K562 (cell line): ENCODE measurements around the gene PPARD. TPM values are rescaled to one million over a fixed set of nuclear protein-coding genes. Genes with fewer than 3 reads are reported as not detected.
A peak's percentile ranks its signal among the peaks of the same experiment; 100 is the strongest.

Experiments used
- ATAC-seq: fragments of 200-7000 bp; cut with Tn5 transposase; 3 replicates; pipeline ENCODE4 v1.9.1; 2020; ENCODE audit warnings: moderate library complexity
- BruUV-seq: library from RNA; stranded (reverse); fragments of 400-500 nt; replicated peaks from 2 replicates; lab custom pipeline; 2021; lab: Mats Ljungman, UMichigan
- CTCF ChIA-PET: fragments of 300-600 bp; formaldehyde crosslinking; extraction: SDS; loops from one replicate; lab custom pipeline; 2021; ENCODE audit warnings: low intra/inter-chr PET ratio; lab: Yijun Ruan, JAX
- POLR2A ChIA-PET: fragments of 300-600, 350-650 bp; sonication (Branson Sonifier 250); formaldehyde crosslinking; extraction: SDS; loops from one replicate; lab custom pipeline; 2021; ENCODE audit warnings: antibody characterized with exemption, inconsistent platforms; lab: Yijun Ruan, JAX
- DNase-seq, 4 experiments: peaks; one replicate each; pipeline versions ENCODE4 v3.0.0 to v3.0.0-alpha.2; 2011 to 2018; ENCODE audit warnings: low spot score in 3 of 4, mixed read lengths in 3 of 4; ENCODE audit errors: extremely low read depth in 1 of 4
- FAIRE-seq: peaks from 2 replicates; lab custom pipeline; 2011; peaks lifted over from hg19 to GRCh38; lab: Jason Lieb, UNC
- H2AFZ ChIP-seq: 2 replicates; pipeline ENCODE4 v1.6.0; 2011; ENCODE audit warnings: low read depth, low read length, control low read depth, inconsistent platforms
- H3K27ac ChIP-seq: fragments of 200-600 bp; 3 replicates; pipeline ENCODE4 v1.8.0; 2011; ENCODE audit warnings: low read depth, mild to moderate bottlenecking, control low read depth, inconsistent platforms, low read length, moderate library complexity, mixed read lengths; ENCODE audit errors: extremely low read depth
- H3K27me3 ChIP-seq, 2 experiments: fragments of 300-600 bp in 1 of 2; 2 replicates in 1 of 2; 3 replicates in 1 of 2; pipeline versions ENCODE4 v1.6.0 to v1.8.0; 2011; ENCODE audit warnings: inconsistent platforms in 2 of 2, low read length in 2 of 2, mild to moderate bottlenecking in 1 of 2, mixed read lengths in 1 of 2, moderate library complexity in 1 of 2; ENCODE audit not compliant: control insufficient read depth in 2 of 2, insufficient read depth in 2 of 2
- H3K36me3 ChIP-seq: fragments of 300-600 bp; 3 replicates; pipeline ENCODE4 v1.8.0; 2011; ENCODE audit warnings: mild to moderate bottlenecking, low read length, inconsistent platforms; ENCODE audit not compliant: control insufficient read depth, insufficient read depth
- H3K4me1 ChIP-seq, 2 experiments: fragments of 200-600 bp in 1 of 2; replicated peaks in 1 of 2; 2 replicates in 1 of 2; 3 replicates in 1 of 2; pipeline versions ENCODE4 v1.5.1 to v1.8.0; 2011; ENCODE audit warnings: inconsistent platforms in 2 of 2, low read length in 2 of 2, mild to moderate bottlenecking in 1 of 2, mixed read lengths in 1 of 2, moderate library complexity in 1 of 2; ENCODE audit not compliant: control insufficient read depth in 2 of 2, insufficient read depth in 2 of 2
- H3K4me2 ChIP-seq: 2 replicates; pipeline ENCODE4 v1.6.1; 2011; ENCODE audit warnings: low read length, control low read depth, inconsistent platforms, mixed read lengths; ENCODE audit not compliant: insufficient read depth
- H3K4me3 ChIP-seq: fragments of 200-600 bp; sonication (generic), shearing (Covaris generic); 2 replicates; pipeline ENCODE4 v1.5.1; 2016; ENCODE audit warnings: control low read depth, inconsistent platforms
- H3K79me2 ChIP-seq: fragments of 200-600 bp; 3 replicates; pipeline ENCODE4 v1.8.0; 2011; ENCODE audit warnings: low read length, inconsistent platforms; ENCODE audit not compliant: control insufficient read depth, insufficient read depth
- H3K9ac ChIP-seq, 2 experiments: 2 replicates each; pipeline versions ENCODE4 v1.6.0 to v1.6.1; 2011; ENCODE audit warnings: low read depth in 2 of 2, low read length in 2 of 2, control low read depth in 1 of 2, inconsistent platforms in 1 of 2, mild to moderate bottlenecking in 1 of 2, mixed read lengths in 1 of 2; ENCODE audit not compliant: insufficient read depth in 1 of 2
- H3K9me1 ChIP-seq: one replicate; pipeline ENCODE4 v1.6.0; 2011; ENCODE audit warnings: inconsistent platforms, mild to moderate bottlenecking, low read length, moderate library complexity; ENCODE audit not compliant: control insufficient read depth, insufficient read depth
- H3K9me3 ChIP-seq: replicated peaks from 2 replicates; pipeline ENCODE4 v1.5.1; 2011; ENCODE audit warnings: low read depth, low read length, inconsistent platforms; ENCODE audit not compliant: control insufficient read depth, insufficient read depth
- H4K20me1 ChIP-seq: replicated peaks from 2 replicates; pipeline ENCODE4 v1.6.1; 2011; ENCODE audit warnings: low read length, inconsistent platforms, mixed read lengths; ENCODE audit not compliant: control insufficient read depth, insufficient read depth
- FUS ChIP-seq: fragments of 200-400 bp; formaldehyde crosslinking; optimal IDR thresholded peaks from 2 replicates; pipeline ENCODE3; 2017; ENCODE audit warnings: low read depth, low read length
- GATAD2B ChIP-seq: fragments of 450-650 bp; IDR thresholded peaks from 2 replicates; pipeline ENCODE4 v1.6.1; 2017; ENCODE audit warnings: mild to moderate bottlenecking, borderline replicate concordance
- MAFF ChIP-seq: IDR thresholded peaks from 2 replicates; pipeline ENCODE4 v1.6.1; 2012; ENCODE audit warnings: low read length, improper control_type of control experiment
- WGBS: fragments of 100-300 bp; shearing (Covaris generic); methylation state at CpG from one replicate; pipeline ENCODE4 v1.1.6; 2016; ENCODE audit warnings: low coverage, mixed read lengths; ENCODE audit not compliant: insufficient coverage; ENCODE audit errors: missing lambda C conversion rate; 5-methylcytosine and 5-hydroxymethylcytosine counted together
- in situ Hi-C: fragments of 300-500 bp; cut with MboI; formaldehyde crosslinking; loops from 4 replicates; pipeline ENCODE4 v1.15.0; 2018; ENCODE audit warnings: inconsistent platforms, mixed read lengths
- intact Hi-C: fragments of 100-400 bp; cut with micrococcal nuclease; formaldehyde crosslinking; loops from 2 replicates; pipeline ENCODE4 v1.14.2; 2022
- polyA plus RNA-seq, 8 experiments: library from polyadenylated mRNA; depleted of rRNA in 4 of 8; stranded (reverse) in 5 of 8; unstranded in 3 of 8; fragments of >200 nt; fragmentation: Nextera tagmentation in 2 of 8; fragmentation: Illumina TruSeq in 1 of 8; extraction: Ambion mirVana in 2 of 8; extraction: Trizol in 1 of 8; gene quantifications; 2 replicates each; pipeline versions ENCODE4 v1.2.1 to v1.2.3, GENCODE V29; 2011 to 2014; ENCODE audit warnings: inconsistent platforms in 1 of 8, missing spikeins in 1 of 8
- total RNA-seq, 7 experiments: library from RNA; depleted of rRNA in 6 of 7; stranded (reverse); fragments of >200 nt in 6 of 7; fragmentation: Illumina TruSeq in 2 of 7; extraction: Trizol in 2 of 7; gene quantifications; 2 replicates each; pipeline versions ENCODE4 v1.2.1 to v1.2.3, GENCODE V29; 2011 to 2021; ENCODE audit warnings: low replicate concordance in 1 of 7
- TF ChIP-seq, protein P1 (sequence below): fragments of 250-450 bp; sonication (Bioruptor Pico); IDR thresholded peaks from 2 replicates; pipeline ENCODE4 v1.8.0; 2021; ENCODE audit warnings: moderate library complexity, mild to moderate bottlenecking, inconsistent platforms

PPARD gene
- total and polyA plus RNA-seq, 9 of the 15 experiments (the other 6 are each of a cell fraction or from before 2014, with no cell fraction given): 0.14 to 13.2 (median 3.8) TPM

DNA sequence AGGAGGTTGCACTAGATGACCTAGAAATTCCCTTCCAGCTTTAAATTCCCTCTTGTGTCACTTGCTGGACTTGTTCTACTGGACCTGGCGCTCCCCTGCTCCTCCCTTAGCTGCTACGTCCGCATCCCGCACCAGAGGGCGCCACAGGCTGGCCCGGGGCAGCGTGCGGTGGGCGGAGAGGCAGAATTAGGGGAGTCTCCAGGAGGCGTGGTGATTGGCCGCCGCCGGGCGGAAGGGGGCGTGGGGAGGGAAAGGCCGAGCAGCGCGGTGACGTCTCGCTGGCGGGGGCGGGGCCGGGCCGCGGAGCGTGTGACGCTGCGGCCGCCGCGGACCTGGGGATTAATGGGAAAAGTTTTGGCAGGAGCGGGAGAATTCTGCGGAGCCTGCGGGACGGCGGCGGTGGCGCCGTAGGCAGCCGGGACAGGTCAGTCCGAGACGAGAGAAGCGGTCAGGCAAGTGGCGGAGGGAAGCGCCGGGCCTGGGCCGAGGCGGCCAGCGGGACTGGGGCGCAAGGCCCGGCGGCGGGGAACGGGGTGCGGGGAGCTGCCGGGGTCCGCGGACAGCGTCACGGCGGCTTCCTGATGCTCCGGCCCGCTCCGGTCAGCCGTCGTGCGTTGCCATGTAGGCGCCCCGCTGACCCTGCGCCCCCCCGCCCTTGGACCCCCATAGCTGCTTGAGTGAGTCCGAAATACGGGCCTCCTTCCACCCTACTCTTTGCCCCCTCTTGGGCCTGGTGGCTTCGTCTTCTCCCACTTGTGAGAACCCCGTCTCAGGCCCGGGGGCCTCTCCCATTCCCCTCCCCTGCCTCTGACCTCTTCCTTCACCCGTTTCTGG lies at the start of gene PPARD (continued):
- TF ChIP-seq, protein P1, sequence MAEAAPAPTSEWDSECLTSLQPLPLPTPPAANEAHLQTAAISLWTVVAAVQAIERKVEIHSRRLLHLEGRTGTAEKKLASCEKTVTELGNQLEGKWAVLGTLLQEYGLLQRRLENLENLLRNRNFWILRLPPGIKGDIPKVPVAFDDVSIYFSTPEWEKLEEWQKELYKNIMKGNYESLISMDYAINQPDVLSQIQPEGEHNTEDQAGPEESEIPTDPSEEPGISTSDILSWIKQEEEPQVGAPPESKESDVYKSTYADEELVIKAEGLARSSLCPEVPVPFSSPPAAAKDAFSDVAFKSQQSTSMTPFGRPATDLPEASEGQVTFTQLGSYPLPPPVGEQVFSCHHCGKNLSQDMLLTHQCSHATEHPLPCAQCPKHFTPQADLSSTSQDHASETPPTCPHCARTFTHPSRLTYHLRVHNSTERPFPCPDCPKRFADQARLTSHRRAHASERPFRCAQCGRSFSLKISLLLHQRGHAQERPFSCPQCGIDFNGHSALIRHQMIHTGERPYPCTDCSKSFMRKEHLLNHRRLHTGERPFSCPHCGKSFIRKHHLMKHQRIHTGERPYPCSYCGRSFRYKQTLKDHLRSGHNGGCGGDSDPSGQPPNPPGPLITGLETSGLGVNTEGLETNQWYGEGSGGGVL (CRISPR knock-in tag): no peak
- no peak for TF ChIP-seq MAFF
- TF ChIP-seq FUS: no peak

DNA sequence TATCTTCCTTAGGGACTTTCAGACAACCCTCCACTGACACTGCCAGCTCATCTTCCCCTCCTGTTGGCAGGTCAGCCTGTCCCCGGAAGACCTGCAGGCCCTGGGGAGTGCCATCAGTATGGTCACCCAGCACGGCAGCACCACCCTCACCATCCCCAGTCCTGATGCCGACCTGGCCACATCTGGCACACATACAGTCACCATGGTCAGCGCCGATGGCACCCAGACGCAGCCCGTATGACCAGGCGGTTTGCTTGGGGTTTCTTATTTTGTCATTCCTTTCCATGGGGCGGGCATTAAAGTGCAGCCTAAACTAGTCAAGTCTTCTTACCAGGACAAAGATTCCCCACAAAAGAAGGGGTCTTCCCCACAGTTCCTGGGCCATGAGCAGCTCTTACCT lies 48.7 kb upstream of the PPARD start:
- H3K27me3 ChIP-seq: no peaks in the 10 kb centered on the region
- no peaks in the 10 kb centered on the region; the same call in 2 of the 3 replicates for H3K36me3 ChIP-seq
- FAIRE-seq (no peak), DNase-seq (no peak), ATAC-seq (no peak)
- H4K20me1 ChIP-seq: no peaks in the 10 kb centered on the region
- CTCF ChIA-PET: interaction anchor here (0.9 to 2.1 kb wide), 5 partner anchors 34 to 444 kb away, joined by 6 to 9 read pairs (median 8); partner anchors contain the start of genes ARMC12 and RPL10A
- H3K4me2 ChIP-seq: no peak overlapping the region
- H3K79me2 ChIP-seq: peaks cover 10% of the 10 kb centered on the region
- peak overlapping the region in 1 of 2 experiments; percentile 59; a peak in 1 of 4 replicates for H3K9ac ChIP-seq
- in situ Hi-C loops: no loop called here
- H3K4me3 ChIP-seq: no peak overlapping the region
- no peak for TF ChIP-seq GATAD2B
- H3K9me3 ChIP-seq: no peaks in the 10 kb centered on the region
- POLR2A ChIA-PET: interaction anchor here (0.8 to 1.9 kb wide), 8 partner anchors 13 to 311 kb away, joined by 3 to 6 read pairs (median 3); partner anchors contain the start of genes PPARD and RPL10A
- intact Hi-C loops: loop anchor here (10.0 kb wide), 2 partner anchors 261 to 661 kb away; no protein-coding TSS in a partner anchor
- 64% methylated on average over 9 of the region's 9 CpGs for WGBS
- H3K27ac ChIP-seq: no peak overlapping the region
- H3K9me1 ChIP-seq: no peaks in the 10 kb centered on the region
- H3K4me1 ChIP-seq: peaks cover 14% of the 10 kb centered on the region in 2 experiments; a peak in 4 of 5 replicates
- no TSS peak for BruUV-seq
- H2AFZ ChIP-seq: no peak overlapping the region
